Measurements from ENCODE around the gene ARHGEF6.

ARHGEF6 gene

DNA sequence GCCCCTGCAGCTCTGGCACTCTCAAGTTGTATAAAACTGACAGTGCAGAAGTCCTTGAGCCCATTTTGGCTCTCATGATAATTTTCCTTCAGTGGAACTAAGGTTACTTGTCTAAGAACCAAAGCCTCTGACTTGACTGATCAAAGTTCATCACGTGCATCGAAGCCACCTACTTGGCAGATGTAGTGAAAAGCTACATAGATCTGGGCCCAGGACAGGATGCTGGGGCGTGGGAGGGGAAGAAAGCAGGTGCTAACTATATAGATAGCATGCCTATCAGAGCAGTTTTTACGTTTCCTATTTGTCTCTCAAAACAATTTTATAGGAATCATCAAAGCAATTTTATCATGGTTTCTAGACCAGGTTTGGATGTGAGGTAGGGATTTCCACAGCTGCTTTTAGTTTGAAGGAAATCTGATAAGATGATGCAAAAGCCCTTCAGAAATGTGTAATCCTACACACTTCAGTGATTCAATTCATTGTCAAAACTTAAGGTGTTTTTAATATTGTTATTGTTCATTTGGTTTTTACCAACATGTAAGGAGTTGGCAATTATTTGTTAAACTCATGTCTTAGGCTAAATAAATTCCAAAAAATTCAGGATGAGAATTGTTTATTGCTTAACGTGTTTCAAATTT is 134.0 kb downstream of the ARHGEF6 start:
- DNase-seq (ENCODE audit: low read depth), result no peak

DNA sequence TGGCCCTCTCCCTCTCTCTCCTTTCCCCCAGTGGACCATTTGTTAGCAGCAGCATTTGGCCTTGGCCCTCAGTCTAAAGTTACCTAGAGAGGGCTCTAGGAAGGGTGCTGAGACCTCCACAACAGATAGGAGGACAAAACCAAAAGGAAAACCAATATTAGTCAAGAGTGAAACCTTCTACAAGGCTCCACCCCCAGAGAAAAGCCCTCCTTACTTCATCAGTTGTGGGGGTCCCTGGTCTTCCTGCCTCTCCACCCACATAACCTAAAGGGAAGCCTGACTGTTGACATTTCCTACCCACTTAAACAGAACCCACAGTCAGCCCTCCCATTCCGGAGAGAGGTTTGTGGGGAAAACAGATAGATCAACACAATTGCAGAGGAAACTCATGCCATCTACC is 137.5 kb downstream of the ARHGEF6 start:
- DNase-seq (ENCODE audit: low read depth), result no peak

- no peak for DNase-seq (ENCODE audit: low read depth)
Observed at GRCh38 chrX:136639506-136640176, 141.1 kb downstream of the ARHGEF6 start.

GRCh38 chrX:136636121-136636520 is 144.6 kb downstream of the ARHGEF6 start:
- no peak for DNase-seq (ENCODE audit: low read depth)

DNA sequence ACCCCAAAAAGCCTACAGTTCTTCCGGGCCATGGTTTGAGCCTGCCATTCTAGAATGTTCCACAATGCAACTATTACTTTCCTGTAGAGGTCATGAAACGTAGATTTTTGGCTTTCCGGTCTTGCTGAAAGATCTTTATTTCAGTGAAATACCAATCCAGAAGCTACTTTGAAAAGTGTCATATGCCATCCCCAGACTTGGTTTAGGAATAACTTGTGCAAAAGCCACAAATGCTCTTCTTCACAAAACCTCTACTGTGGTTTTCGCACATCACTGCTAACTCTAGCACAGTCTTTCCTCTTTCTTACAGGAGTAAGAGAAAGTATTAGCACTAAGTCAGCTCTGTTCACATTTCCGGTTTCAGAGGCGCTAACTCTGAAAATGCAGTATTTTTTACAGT is 145.5 kb downstream of the ARHGEF6 start:
- no peak for DNase-seq (ENCODE audit: low read depth)

DNA sequence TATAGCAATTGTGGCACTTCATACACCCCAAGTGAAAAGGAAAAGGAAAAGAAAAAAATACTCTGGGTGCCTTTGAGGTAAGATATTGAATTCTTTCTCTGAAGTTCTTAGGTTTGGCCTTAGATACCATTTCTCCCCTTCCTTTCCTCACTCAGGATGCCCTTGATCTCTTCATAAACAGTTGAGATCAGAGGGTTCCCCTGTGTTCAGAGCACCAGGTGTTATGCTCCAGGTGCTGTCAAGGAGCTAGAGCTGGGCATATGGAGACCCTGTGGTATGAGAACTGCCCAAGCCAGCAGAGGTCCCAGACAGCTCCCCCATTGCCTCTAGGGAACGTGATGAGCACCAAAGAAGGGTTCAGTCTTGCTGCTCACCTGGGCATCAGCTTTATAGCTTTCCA is 149.9 kb downstream of the ARHGEF6 start:
- no peak for DNase-seq (ENCODE audit: low read depth)

DNA sequence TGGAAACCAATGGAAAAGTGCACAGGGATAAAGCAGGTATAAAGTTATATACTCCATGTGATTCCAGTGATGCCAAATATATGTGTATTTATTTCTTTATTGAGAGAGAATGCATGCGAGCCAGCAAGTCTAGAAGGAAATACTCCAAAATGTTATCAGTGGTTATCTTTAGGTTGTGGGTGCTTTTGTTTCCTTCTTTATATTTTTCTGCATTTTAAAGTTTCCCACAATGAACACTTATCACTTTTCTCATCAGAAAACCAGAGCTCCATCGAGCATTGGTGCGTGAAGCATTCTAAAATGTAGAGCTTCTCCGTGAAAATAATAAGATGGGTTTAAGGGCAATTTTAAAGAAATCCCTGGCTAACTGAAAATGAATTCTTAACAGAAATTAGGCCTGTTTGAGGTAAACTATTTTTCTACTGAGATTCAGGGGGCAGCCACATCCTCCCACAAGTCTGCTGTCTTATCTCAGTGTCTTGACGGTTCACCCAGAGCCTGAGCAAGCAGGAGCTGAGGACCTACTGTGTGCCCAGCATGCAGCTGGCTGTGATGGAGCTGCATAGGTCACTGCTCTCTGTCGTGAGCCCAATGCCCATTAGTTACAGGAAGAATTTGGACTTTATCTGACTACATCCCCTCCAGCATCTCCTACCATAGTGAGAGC is 151.5 kb downstream of the ARHGEF6 start:
- no peak for DNase-seq (ENCODE audit: low read depth)

- no peak for DNase-seq (ENCODE audit: low read depth)
Observed at GRCh38 chrX:136627409-136627808, 153.3 kb downstream of the ARHGEF6 start.

DNA sequence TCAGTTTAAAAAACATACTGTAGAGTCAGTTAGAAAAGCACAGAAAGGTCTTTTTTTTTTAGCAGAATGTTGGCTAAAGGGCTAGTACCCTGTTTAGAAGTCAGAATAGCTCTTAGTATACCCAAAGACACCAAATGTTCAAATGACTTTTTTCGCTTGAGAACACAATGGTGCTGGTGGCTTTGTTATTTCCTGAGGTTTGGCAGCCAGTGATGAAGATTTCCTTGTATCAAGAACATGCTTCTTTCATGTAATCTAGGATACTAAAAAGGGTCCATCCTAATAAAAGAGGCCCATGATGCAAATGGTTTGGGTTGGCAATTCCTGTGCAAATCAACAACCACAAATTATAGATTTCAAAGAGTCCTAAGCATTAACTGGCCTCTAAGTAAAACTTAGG is 153.8 kb downstream of the ARHGEF6 start:
- DNase-seq (ENCODE audit: low read depth), result no peak

DNA sequence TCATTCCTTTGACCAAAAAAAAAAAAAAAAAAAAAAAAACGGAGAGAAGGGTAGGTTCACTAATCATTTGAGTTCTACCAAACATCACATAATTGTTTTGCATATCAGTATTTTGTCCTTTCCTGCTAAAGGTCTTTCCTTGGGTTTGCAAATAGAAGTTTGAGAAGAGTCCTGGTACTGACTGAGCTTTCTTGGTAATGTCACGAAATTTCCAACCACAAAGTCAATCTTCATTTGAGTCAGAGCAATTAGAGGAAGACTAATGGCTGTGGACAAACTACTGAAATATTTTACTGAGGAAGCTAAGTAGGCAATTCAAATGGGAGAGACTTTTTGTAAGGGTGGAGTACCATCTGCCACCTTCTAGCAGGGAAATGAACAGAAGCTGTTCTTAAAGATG is 154.5 kb downstream of the ARHGEF6 start:
- no peak for DNase-seq (ENCODE audit: low read depth)

DNA sequence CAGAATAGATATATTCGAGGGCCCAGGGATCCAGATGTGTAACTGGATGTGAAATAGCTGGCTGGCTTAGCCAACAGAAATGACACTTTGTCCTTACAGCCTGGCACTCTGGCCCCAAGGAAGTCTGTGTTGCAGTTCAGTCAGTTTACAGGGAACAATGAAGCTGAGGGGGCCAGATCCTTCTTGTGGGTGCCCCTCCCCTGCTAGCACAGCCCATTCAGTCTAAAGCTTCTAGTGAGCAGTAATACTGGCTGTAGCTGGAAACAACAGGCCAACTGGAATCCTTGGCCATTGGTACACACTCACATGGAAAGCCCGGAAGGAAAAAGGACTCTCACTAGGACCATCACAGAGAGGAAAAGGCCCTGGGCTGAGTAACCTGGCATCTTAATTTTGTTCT is 155.5 kb downstream of the ARHGEF6 start:
- no peak for DNase-seq (ENCODE audit: low read depth)

DNA sequence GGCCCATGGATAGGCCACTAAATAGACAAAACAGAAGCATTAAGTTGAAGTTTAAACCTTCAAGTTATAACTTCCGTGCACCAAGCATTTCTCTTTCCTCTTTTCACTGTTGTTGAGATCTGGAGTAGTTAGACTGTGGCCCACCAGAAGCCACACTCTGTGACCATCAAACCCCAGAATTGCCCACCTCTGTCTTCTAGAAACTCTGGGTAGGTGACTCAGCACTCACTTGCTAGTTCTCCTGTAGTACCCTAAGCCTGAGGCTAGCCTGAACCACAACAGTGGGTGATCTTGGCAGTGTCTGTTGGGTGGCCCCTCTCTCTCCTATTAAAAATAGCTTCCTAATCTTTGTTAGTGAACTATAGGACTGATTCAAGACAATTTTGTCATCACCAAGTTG is 157.3 kb downstream of the ARHGEF6 start:
- no peak for DNase-seq (ENCODE audit: low read depth)

DNA sequence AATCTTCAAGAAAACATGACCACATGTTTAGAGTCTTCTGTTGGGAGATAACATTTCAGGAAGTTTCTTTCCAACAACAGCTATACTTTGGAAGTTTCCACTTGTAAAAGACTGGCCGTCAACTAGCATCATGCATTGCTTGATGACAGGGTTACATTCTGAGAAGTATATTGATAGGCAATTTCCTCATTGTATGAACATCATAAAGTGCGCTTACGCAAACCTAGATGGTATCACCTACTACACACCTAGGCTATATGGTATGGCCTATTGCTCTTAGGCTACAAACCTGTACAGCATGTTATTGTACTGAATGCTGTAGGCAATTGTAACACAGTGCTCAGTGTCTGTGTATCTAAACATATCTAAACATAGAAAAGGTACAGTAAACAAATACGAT is 158.2 kb downstream of the ARHGEF6 start:
- no peak for DNase-seq (ENCODE audit: low read depth)

- no peak for DNase-seq (ENCODE audit: low read depth)
Observed at GRCh38 chrX:136620780-136621179, 160.0 kb downstream of the ARHGEF6 start.

DNA sequence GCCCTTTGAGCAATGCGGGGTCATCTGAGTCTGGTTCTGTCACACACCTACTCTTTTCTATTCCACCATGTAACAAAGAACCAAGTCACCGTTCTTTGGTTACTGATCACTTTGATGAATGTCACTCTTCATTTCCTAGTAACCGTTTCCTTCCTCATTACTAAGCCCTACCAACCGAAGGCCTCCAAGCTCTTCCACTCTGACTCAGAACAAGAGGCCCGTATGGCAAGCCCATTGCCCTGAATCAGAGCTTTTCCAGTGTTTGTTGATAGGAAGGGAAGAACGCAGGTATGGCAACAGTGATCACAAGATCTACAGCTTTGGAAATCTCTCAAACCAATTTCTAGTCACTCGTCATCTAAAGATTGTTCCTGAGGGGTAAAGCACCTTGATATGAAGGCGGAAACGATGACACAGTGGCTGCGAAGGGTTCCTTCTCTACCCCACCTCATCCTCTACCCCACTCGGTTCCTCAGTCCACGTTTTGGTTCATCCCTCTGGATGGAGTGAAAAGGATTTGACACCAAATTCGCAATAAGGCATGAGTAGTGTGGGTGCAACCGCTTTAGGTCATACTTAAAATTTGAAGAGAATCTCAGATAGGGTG is 160.7 kb downstream of the ARHGEF6 start:
- no peak for DNase-seq (ENCODE audit: low read depth)

DNA sequence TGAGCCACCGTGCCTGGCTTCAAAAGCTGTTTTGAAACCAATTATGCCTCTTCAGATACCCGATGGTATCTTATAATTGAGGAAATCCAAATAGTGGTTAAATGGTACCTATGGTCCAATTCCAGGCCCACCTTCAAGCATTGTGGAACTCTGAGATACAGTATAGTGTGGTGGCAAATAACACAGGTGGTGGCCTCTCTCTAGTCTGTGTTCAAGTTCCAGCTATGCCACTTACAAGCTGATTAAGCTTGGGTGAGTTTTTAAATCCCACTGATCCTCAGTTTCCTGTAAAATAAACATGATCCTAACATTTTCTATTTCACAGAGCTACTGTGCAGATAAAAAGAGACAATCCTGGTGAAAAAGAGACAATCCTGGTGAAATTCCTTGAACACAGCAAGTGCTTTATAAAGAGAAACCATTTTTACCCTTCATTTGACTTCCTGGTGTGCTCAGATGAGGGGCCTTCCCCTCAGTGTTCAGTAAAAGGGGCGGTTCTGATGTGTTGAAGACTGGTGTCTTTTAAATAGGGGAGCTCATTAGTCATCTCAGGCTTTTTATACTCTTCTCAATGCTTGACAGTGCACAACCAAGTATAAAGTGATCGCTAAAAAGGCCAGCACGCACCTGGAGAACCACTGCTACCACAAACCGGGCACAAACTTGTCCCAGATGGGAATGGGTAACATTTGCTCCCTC is 163.6 kb downstream of the ARHGEF6 start:
- DNase-seq (ENCODE audit: low read depth), result no peak
